ENCODE data around the gene TRAF5.
"Not testable (repeated sequence)": the region's sequence is repeated elsewhere in the genome, so short reads cannot be mapped to it uniquely, and the experiment has no call there.

The TRAF5 gene

GRCh38 chr1:211347077-211347844 is 20.6 kb downstream of the TRAF5 start:
- no peak for DNase-seq

DNA sequence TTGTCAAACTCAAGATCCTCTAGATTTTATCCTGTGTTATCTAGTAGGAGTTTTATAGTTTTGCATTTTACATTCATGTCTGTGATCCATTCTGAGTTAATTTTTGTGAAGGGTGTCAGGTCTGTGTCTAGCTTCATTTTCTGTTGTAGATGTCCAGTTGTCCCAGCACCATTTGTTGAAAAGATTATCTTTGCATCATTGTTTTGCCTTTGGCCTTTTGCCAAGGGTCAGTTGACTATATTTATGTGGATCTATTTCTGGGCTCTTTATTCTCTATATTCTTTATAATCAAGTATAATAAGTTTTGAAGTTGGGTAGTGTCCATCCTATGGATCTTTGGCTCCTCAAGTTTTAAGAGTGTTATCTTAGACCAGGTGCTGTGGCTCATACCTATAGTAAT is 21.9 kb downstream of the TRAF5 start:
- DNase-seq, result no peak

- DNase-seq, result no peak
Measured at GRCh38 chr1:211349741-211350140, 23.1 kb downstream of the TRAF5 start.

- not testable (repeated sequence) for DNase-seq
Measured at GRCh38 chr1:211352055-211352454, 25.4 kb downstream of the TRAF5 start.

DNA sequence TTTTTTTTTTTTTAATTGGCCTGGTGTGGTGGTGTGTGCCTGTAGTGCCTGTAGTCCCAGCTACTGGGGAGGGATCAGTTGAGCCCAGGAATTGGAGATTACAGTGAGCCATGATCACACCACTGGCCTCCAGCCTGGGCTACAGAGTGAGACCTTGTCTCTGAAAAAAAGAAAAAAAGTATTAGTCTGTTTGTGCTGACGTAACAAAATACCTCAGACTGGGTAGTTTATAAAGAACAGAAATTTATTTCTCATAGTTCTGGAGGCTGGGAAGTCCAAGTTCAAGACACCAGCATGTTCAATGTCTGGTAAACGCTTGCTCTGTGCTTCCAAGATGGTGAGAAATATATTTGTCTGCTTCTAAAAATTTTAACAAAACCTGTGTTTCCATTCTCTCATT is 25.8 kb downstream of the TRAF5 start:
- DNase-seq, result no peak

- no peak for DNase-seq
Measured at GRCh38 chr1:211352985-211353515, 26.4 kb downstream of the TRAF5 start.

- no peak for DNase-seq
Measured at GRCh38 chr1:211353562-211354212, 27.1 kb downstream of the TRAF5 start.

DNA sequence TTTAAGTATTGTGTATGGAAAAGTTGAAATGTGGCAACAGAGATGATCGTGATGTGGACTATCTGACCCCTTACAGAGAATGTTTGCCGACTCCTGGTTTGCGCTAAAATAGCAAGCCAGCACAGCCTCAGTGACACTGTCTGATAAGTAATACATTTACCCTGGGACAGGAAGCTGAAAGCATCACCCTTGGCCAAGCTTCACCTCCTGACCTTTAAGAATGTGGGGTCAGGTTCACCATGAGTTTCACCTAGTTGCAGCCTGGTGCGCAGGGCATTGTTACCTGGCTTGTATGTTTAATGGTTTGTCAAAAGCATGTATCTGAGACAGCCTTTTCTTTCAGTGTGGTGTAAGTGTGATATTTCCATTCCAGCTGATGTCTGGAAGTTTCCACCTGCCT is 29.2 kb downstream of the TRAF5 start:
- DNase-seq, result no peak

GRCh38 chr1:211356723-211357407 is 30.2 kb downstream of the TRAF5 start:
- peak; percentile 68 for DNase-seq

DNA sequence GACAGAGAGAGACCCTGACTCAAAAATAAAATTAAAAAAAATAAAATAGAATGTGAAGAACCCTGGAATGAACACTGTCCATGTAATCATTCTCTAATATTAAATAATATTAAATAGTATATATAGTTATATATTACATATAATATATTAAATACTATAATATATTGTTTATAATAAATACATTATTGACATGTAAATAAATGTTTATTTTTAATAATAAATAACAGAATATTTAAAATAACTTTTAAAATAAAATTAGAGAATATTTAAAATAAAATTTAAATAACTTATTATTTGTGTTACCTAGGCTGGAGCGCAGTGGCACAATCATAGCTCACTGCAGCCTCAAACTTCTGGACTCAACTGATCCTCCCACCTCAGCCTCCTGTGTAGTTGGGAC is 32.1 kb downstream of the TRAF5 start:
- no peak for DNase-seq

DNA sequence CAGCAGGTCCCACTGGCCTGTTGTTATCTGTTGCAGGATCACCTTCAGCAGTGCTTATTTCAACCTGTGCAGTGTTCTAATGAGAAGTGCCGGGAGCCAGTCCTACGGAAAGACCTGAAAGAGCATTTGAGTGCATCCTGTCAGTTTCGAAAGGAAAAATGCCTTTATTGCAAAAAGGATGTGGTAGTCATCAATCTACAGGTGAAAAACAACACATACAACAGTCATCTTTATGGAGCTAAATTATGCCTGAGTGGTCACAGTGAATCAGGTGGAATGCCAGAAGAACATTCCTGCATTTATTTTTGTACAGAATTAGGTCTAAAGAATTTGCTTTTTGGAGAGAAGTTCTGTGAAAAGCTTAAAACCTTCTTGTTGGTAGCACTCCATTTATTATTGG is 33.2 kb downstream of the TRAF5 start:
- no peak for DNase-seq

- DNase-seq, result no peak
Measured at GRCh38 chr1:211361202-211361601, 34.6 kb downstream of the TRAF5 start.

DNA sequence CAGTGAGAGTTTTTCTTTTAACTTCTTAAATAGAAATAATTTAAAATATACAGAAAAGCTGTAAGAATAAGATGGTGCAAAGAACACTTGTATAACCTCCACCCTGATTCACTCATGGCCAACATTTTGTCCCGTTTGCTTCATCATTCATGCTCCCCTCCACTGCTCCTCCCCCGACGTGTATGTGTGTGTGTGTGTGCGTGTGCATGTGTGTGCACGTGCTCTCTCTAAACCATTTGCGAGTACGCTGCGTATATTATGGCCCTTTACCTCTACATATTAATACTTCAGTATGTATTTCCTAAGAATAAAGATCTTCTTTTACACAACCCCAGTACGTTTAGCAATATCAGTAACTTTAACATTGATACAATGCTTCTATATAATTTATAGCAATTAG is 43.0 kb downstream of the TRAF5 start:
- DNase-seq, result no peak

GRCh38 chr1:211370669-211371068 is 44.0 kb downstream of the TRAF5 start:
- DNase-seq, result no peak

DNA sequence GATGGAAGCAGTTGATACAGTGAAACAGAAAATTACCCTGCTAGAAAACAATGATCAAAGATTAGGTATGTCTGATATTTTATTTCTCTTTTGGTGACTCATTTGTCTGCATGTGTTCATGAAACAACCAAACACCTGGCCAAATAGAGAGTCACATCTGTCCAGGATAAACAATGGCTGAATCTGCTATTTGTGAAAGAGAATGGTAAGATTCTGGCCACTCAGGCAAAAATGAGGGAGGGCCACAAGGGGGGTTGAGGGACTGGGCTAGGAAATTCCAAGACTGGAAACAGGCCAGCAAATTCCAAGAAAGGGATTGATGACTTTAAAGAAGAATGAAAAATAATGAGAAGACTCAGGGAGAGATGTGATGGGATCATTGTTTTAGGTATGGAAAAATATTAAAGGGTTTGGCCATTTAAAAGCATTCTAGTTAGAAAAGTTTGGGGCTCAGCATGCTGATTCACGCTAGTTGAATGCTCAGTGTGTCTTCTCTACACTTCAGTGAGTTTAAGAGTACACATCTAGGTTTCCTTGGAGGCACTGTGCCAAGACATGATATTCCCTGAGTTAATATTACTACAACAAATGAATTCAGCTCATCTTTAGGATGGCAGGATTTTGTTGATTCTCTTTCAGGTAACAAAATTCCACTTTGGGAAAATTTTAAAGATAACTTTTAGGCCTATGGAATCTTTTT is 44.9 kb downstream of the TRAF5 start:
- DNase-seq, result peak; percentile 17

DNA sequence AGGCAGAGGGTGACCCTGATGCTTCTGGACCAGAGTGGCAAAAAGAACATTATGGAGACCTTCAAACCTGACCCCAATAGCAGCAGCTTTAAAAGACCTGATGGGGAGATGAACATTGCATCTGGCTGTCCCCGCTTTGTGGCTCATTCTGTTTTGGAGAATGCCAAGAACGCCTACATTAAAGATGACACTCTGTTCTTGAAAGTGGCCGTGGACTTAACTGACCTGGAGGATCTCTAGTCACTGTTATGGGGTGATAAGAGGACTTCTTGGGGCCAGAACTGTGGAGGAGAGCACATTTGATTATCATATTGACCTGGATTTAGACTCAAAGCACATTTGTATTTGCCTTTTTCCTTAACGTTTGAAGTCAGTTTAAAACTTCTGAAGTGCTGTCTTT is 45.8 kb downstream of the TRAF5 start:
- DNase-seq, result no peak

GRCh38 chr1:211375146-211375818 is 48.6 kb downstream of the TRAF5 start:
- no peak for DNase-seq

DNA sequence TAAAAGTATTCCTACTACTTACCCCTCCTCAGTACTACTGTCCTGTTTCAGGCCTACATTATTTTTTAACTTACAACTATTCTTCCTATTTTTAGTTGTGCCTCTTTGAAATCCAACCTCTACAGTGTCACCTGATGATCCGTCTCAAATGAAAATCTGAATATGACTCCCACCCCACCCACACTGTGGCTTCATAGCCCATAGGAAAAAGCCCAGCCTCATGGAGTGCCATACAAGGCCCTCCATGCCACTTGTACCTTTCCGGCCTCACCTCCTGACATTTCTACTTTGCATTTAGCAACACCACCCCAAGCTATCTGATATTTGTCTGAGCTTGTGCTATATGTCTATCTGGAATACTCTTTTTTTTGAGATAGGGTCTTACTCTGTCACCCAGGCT is 49.3 kb downstream of the TRAF5 start:
- no peak for DNase-seq

- peak; percentile 8 for DNase-seq
Measured at GRCh38 chr1:211376807-211377470, 50.3 kb downstream of the TRAF5 start.

DNA sequence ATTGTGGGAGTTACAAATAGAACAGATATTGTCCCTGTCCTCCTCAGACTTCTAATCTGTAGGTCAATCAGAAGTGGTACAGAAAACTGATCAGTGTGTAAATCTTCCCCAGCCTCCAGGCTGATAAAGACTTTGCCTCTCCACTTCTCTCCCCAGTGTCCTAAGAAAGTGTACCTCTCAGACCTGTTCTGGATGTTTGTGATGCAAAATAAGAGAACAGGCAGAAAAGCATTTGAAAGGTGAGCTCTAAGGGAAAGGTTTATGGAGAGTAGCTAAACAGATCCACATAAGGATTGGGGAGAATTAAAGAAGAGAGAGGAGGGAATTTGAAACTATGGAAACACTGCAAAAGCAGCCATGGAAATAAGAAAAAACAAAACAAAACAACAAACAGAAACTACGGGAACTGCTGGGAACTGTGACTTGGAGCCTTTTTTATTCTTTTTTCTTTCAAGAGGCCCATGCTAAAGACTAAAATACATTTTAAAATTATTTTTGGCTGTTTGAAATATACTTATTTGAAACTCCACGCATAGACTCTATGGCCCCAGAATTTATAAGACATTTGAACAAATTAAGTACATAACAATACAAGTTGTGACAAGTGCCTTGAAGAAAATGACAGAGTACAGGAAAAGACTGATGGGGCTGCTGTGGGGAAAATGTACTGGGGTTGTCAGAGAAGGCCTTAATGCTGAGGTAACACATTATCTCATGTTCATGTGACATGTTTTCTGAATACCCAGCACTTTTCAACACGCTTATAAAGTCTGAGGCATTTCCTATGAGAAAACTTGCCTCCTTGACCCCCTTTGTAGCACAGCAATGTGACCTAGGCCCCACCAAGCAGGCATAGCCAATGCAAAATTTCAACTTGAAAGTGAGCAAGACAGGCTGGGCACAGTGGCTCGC is 51.2 kb downstream of the TRAF5 start:
- no peak for DNase-seq

GRCh38 chr1:211378844-211379243 is 52.2 kb downstream of the TRAF5 start:
- peak; percentile 70 for DNase-seq

Measured in fibroblast of skin of right quadriceps (primary cell).